Esophagus muscularis mucosa (tissue), 4 donors: ENCODE measurements around the gene LPIN2. TPM values are rescaled to one million over a fixed set of nuclear protein-coding genes. Genes with fewer than 3 reads are reported as not detected.

Experiments used
- DNase-seq: peaks from one replicate; pipeline ENCODE4 v3.0.0-alpha.2; 2017; ENCODE audit errors: extremely low spot score
- H3K27ac ChIP-seq, 4 donors: fragments of 200-600 bp; sonication (generic); replicated peaks in 1 of 4; 1 replicate in 3 of 4; 2 replicates in 1 of 4; pipeline ENCODE4 v1.5.1; 2016 to 2019; ENCODE audit warnings: mild to moderate bottlenecking in 1 of 4
- H3K27me3 ChIP-seq, 4 donors: fragments of 200-600 bp; sonication (generic); one replicate each; pipeline versions ENCODE4 v1.5.1 to v1.6.0; 2016 to 2019
- H3K36me3 ChIP-seq, 4 donors: fragments of 200-600 bp; sonication (generic); one replicate each; pipeline ENCODE4 v1.5.1; 2016 to 2019
- H3K4me1 ChIP-seq, 4 donors: fragments of 200-600 bp; sonication (generic); one replicate each; pipeline ENCODE4 v1.5.1; 2016 to 2019
- H3K4me3 ChIP-seq, 4 donors: fragments of 200-600 bp; sonication (generic); 1 replicate in 2 of 4; 2 replicates in 2 of 4; pipeline ENCODE4 v1.5.1; 2016 to 2019; ENCODE audit warnings: mild to moderate bottlenecking in 4 of 4, moderate library complexity in 1 of 4
- H3K9me3 ChIP-seq, 4 donors: fragments of 200-600 bp; sonication (generic); 1 replicate in 3 of 4; 2 replicates in 1 of 4; pipeline ENCODE4 v1.5.1; 2016 to 2019
- CTCF ChIP-seq, 3 experiments: fragments of 200-600 bp in 2 of 3; fragments of 450-650 bp in 1 of 3; sonication (generic) in 2 of 3; IDR thresholded peaks; one replicate each; pipeline ENCODE4 v1.5.1; 2017 to 2019; ENCODE audit warnings: antibody characterized with exemption in 3 of 3, mild to moderate bottlenecking in 2 of 3, moderate library complexity in 1 of 3
- EP300 ChIP-seq: sonication (generic); formaldehyde crosslinking; IDR thresholded peaks from one replicate; pipeline ENCODE4 v1.6.1; 2017; ENCODE audit warnings: antibody characterized with exemption
- POLR2A ChIP-seq: fragments of 450-650 bp; IDR thresholded peaks from one replicate; pipeline ENCODE4 v1.6.1; 2017; ENCODE audit warnings: antibody characterized with exemption, moderate library complexity, mild to moderate bottlenecking, low read depth
- POLR2AphosphoS5 ChIP-seq, 2 donors: sonication (generic); formaldehyde crosslinking; IDR thresholded peaks; one replicate each; pipeline ENCODE4 v1.6.1; 2017; ENCODE audit warnings: antibody characterized with exemption in 2 of 2
- WGBS: methylation state at CpG from one replicate; pipeline ENCODE4 v1.1.5; 2018; 5-methylcytosine and 5-hydroxymethylcytosine counted together
- intact Hi-C: fragments of 100-400 bp; cut with DNase I; formaldehyde crosslinking; loops from one replicate; pipeline ENCODE4 v1.15.1; 2023
- small RNA-seq, 3 donors: library from RNA; depleted of rRNA; stranded (forward); fragments of <200 nt; gene quantifications; one replicate each; pipeline ENCODE3, GENCODE V24; 2016
- total RNA-seq, 4 donors: library from RNA; depleted of rRNA; stranded (reverse); fragments of >200 nt; gene quantifications; one replicate each; pipeline versions ENCODE4 v1.1.0 to v1.2.1, GENCODE V29; 2016

LPIN2 gene
- total RNA-seq, 4 donors from 2014 or later: 15.4 to 26.9 (median 24.8) TPM

- no peak overlapping the region for H3K4me3 ChIP-seq
- H3K4me1 ChIP-seq: peaks cover 44 to 63% (median 58%) of the 10 kb centered on the region in 4 donors
- DNase-seq: no peak
- 98% methylated on average over 4 of the region's 4 CpGs for WGBS
- intact Hi-C loops: no loop called here
- no peaks in the 10 kb centered on the region for H3K9me3 ChIP-seq
- H3K36me3 ChIP-seq: no peaks in the 10 kb centered on the region
- H3K27ac ChIP-seq: no peak overlapping the region
- H3K27me3 ChIP-seq: no peaks in the 10 kb centered on the region
- TF ChIP-seq POLR2A (no peak), EP300 (no peak), POLR2AphosphoS5 (IDR thresholded peaks at IDR 0.05) (no peak), CTCF (IDR thresholded peaks at IDR 0.05) (no peak)
These were observed 47.1 kb downstream of the LPIN2 start for GRCh38 chr18:2965797-2966196.

- Histone ChIP-seq H3K9me3 (no peaks in the 10 kb centered on the region), H3K4me3 (no peak overlapping the region), H3K4me1 (peaks cover 38 to 60% (median 54%) of the 10 kb centered on the region in 4 donors), H3K27me3 (no peaks in the 10 kb centered on the region), H3K27ac (no peak overlapping the region), H3K36me3 (no peaks in the 10 kb centered on the region)
- 83% methylated on average over 8 of the region's 8 CpGs for WGBS
- TF ChIP-seq POLR2AphosphoS5 (IDR thresholded peaks at IDR 0.05): no peak
- intact Hi-C loops: no loop called here
- no peak for DNase-seq
These were observed 48.5 kb downstream of the LPIN2 start for GRCh38 chr18:2964361-2965010.

Small RNA genes within 50 kb of the gene (small RNA-seq; reads per million reads assigned to genes)
- 0 reads per million in 3 donors for gene RF00156

Other genes starting within 250 kb of the LPIN2 start
- gene EMILIN2, start 166.1 kb downstream of the LPIN2 start, total RNA-seq: 10 to 100 TPM; 10.8 to 24.2 (median 16.7) TPM
- 10 to 100 TPM; 13.3 to 31.7 (median 16.5) TPM for gene MYOM1, start 206.8 kb upstream of the LPIN2 start, total RNA-seq
- 100 to 1,000 TPM; 297 to 460 (median 380) TPM for gene MYL12A, start 234.7 kb upstream of the LPIN2 start, total RNA-seq
- 100 to 1,000 TPM; 211 to 279 (median 244) TPM for gene MYL12B, start 249.0 kb upstream of the LPIN2 start, total RNA-seq